ENCODE data around the gene ARHGEF26. TPM values are rescaled to one million over a fixed set of nuclear protein-coding genes. Genes with fewer than 3 reads are reported as not detected.

Gene ARHGEF26
- polyA plus RNA-seq, 3 donors, result 0.05 TPM; not detected in 2

- no peak overlapping the region for H2AFZ ChIP-seq (ENCODE audit: insufficient read depth, low read depth, low read length, poor library complexity, severe bottlenecking)
- peak overlapping the region in 1 of 7 donors; percentile 26 for H3K27ac Mint-ChIP-seq
Measured at GRCh38 chr3:154275292-154275691, 154.1 kb downstream of the ARHGEF26 start.

GRCh38 chr3:154275965-154276364 lies 154.8 kb downstream of the ARHGEF26 start:
- intact Hi-C loops (cut with micrococcal nuclease), result no loop called here
- Histone ChIP-seq H3K9ac (ENCODE audit: insufficient read depth, low read length, poor library complexity, severe bottlenecking) (no peak overlapping the region), H3K27me3 (ENCODE audit: control insufficient read depth in 2 of 2, insufficient read depth in 2 of 2, low read length in 2 of 2) (no peaks in the 10 kb centered on the region), H3K4me1 (ENCODE audit: control insufficient read depth in 1 of 2, insufficient read depth in 2 of 2, low read length in 2 of 2) (no peaks in the 10 kb centered on the region), H2AFZ (ENCODE audit: insufficient read depth, low read depth, low read length, poor library complexity, severe bottlenecking) (no peak overlapping the region), H3K36me3 (replicated peaks in 1 of 2; ENCODE audit: control insufficient read depth in 1 of 2, insufficient read depth in 2 of 2, low read length in 2 of 2) (peaks cover 89 to 97% of the 10 kb centered on the region in 2 donors), H3K27ac (ENCODE audit: low read depth in 1 of 2, low read length in 2 of 2) (no peak overlapping the region), H3K4me3 (replicated peaks in 1 of 3; ENCODE audit: low read depth in 2 of 3, low read length in 3 of 3) (no peak overlapping the region), H3K9me3 (replicated peaks in 1 of 2; ENCODE audit: control insufficient read depth in 1 of 2, insufficient read depth in 1 of 2, low read length in 2 of 2) (no peaks in the 10 kb centered on the region), H3K4me2 (replicated peaks; ENCODE audit: extremely low read depth, low read length, poor library complexity, severe bottlenecking) (no peak overlapping the region), H4K20me1 (ENCODE audit: insufficient read depth, low read length) (no peaks in the 10 kb centered on the region), H3K79me2 (ENCODE audit: insufficient read depth, low read length) (no peaks in the 10 kb centered on the region)
- Mint-ChIP-seq H3K27me3 (ENCODE audit: low read depth in 3 of 3) (no peaks in the 10 kb centered on the region), H3K27ac (no peak overlapping the region), H3K4me1 (no peaks in the 10 kb centered on the region), H3K36me3 (peaks cover 75 to 83% of the 10 kb centered on the region in 2 donors), H3K4me3 (no peak overlapping the region), H3K9me3 (no peaks in the 10 kb centered on the region)
- TF ChIP-seq CTCF (IDR thresholded peaks at IDR 0.05), result no peak
- DNase-seq, result no peak
- WGBS (ENCODE audit: insufficient coverage), result 93% methylated on average over 2 of the region's 2 CpGs

More at GRCh38 chr3:154275292-154275691, 154.1 kb downstream of the ARHGEF26 start:
- no peaks in the 10 kb centered on the region for H4K20me1 ChIP-seq (ENCODE audit: insufficient read depth, low read length)
- H3K9ac ChIP-seq (ENCODE audit: insufficient read depth, low read length, poor library complexity, severe bottlenecking), result no peak overlapping the region
- TF ChIP-seq CTCF (IDR thresholded peaks at IDR 0.05), result no peak
- H3K4me3 Mint-ChIP-seq, result no peak overlapping the region
- no peak overlapping the region for H3K27ac ChIP-seq (ENCODE audit: low read depth in 1 of 2, low read length in 2 of 2)
- no peak for DNase-seq
- intact Hi-C loops (cut with micrococcal nuclease), result no loop called here
- H3K4me1 ChIP-seq (ENCODE audit: control insufficient read depth in 1 of 2, insufficient read depth in 2 of 2, low read length in 2 of 2), result no peaks in the 10 kb centered on the region
- no peaks in the 10 kb centered on the region for H3K27me3 ChIP-seq (ENCODE audit: control insufficient read depth in 2 of 2, insufficient read depth in 2 of 2, low read length in 2 of 2)
- peaks cover 69 to 82% of the 10 kb centered on the region in 2 donors for H3K36me3 Mint-ChIP-seq
- no peaks in the 10 kb centered on the region for H3K9me3 ChIP-seq (replicated peaks in 1 of 2; ENCODE audit: control insufficient read depth in 1 of 2, insufficient read depth in 1 of 2, low read length in 2 of 2)
- no peak overlapping the region for H3K4me2 ChIP-seq (replicated peaks; ENCODE audit: extremely low read depth, low read length, poor library complexity, severe bottlenecking)
- H3K27me3 Mint-ChIP-seq (ENCODE audit: low read depth in 3 of 3), result no peaks in the 10 kb centered on the region
- H3K4me1 Mint-ChIP-seq, result no peaks in the 10 kb centered on the region
- H3K4me3 ChIP-seq (replicated peaks in 1 of 3; ENCODE audit: low read depth in 2 of 3, low read length in 3 of 3), result no peak overlapping the region
- no peaks in the 10 kb centered on the region for H3K9me3 Mint-ChIP-seq
- no peaks in the 10 kb centered on the region for H3K79me2 ChIP-seq (ENCODE audit: insufficient read depth, low read length)
- H3K36me3 ChIP-seq (replicated peaks in 1 of 2; ENCODE audit: control insufficient read depth in 1 of 2, insufficient read depth in 2 of 2, low read length in 2 of 2), result peaks cover 87 to 96% of the 10 kb centered on the region in 2 donors
- WGBS (ENCODE audit: insufficient coverage), result no CpG with 5 or more reads among the region's 2 CpGs
